HEK293T (cell line): ENCODE results near the gene PIP5K1B.

Experiments
- CTCF ChIA-PET: fragments of 350-600 bp; formaldehyde crosslinking; extraction: SDS; loops from one replicate; lab custom pipeline; 2021; ENCODE audit warnings: antibody characterized with exemption, inconsistent platforms; lab: Yijun Ruan, JAX
- POLR2A ChIA-PET: fragments of 350-600 bp; formaldehyde crosslinking; extraction: SDS; loops from one replicate; lab custom pipeline; 2020; ENCODE audit warnings: antibody characterized with exemption, inconsistent platforms; lab: Yijun Ruan, JAX
- DNase-seq: peaks from one replicate; pipeline ENCODE4 v3.0.0; 2012; ENCODE audit warnings: mixed read lengths; ENCODE audit errors: extremely low spot score
- ARNT ChIP-seq: fragments of 450-650 bp; IDR thresholded peaks from 2 replicates; pipeline ENCODE4 v1.6.1; 2017; ENCODE audit warnings: mild to moderate bottlenecking
- BHLHE40 ChIP-seq: fragments of 450-650 bp; IDR thresholded peaks from 2 replicates; pipeline ENCODE4 v1.6.1; 2016; ENCODE audit warnings: mild to moderate bottlenecking, moderate library complexity, borderline replicate concordance
- CTBP1 ChIP-seq: fragments of 450-650 bp; IDR thresholded peaks from 2 replicates; pipeline ENCODE4 v1.6.1; 2016; ENCODE audit warnings: borderline replicate concordance
- ELF4 ChIP-seq: fragments of 450-650 bp; IDR thresholded peaks from 2 replicates; pipeline ENCODE4 v1.6.1; 2017; ENCODE audit warnings: antibody characterized with exemption
- FOXA1 ChIP-seq: fragments of 450-650 bp; IDR thresholded peaks from 2 replicates; pipeline ENCODE4 v1.6.1; 2016; ENCODE audit warnings: mild to moderate bottlenecking
- FOXK2 ChIP-seq: fragments of 450-650 bp; IDR thresholded peaks from 2 replicates; pipeline ENCODE4 v1.6.1; 2016; ENCODE audit warnings: mild to moderate bottlenecking
- FOXM1 ChIP-seq: fragments of 450-650 bp; IDR thresholded peaks from 2 replicates; pipeline ENCODE4 v1.6.1; 2017; ENCODE audit warnings: mild to moderate bottlenecking, borderline replicate concordance
- HDGF ChIP-seq: fragments of 450-650 bp; IDR thresholded peaks from 2 replicates; pipeline ENCODE4 v1.6.1; 2017; ENCODE audit warnings: antibody characterized with exemption, borderline replicate concordance
- L3MBTL2 ChIP-seq: fragments of 450-650 bp; conservative IDR thresholded peaks from 2 replicates; pipeline ENCODE4 v1.6.1; 2016; ENCODE audit warnings: mild to moderate bottlenecking
- LEF1 ChIP-seq: fragments of 450-650 bp; IDR thresholded peaks from 2 replicates; pipeline ENCODE4 v1.6.1; 2017; ENCODE audit warnings: mild to moderate bottlenecking, borderline replicate concordance
- NFRKB ChIP-seq: fragments of 450-650 bp; IDR thresholded peaks from 2 replicates; pipeline ENCODE4 v1.6.1; 2016; ENCODE audit warnings: mild to moderate bottlenecking, moderate library complexity
- PKNOX1 ChIP-seq: fragments of 450-650 bp; IDR thresholded peaks from 2 replicates; pipeline ENCODE4 v1.6.1; 2016
- SP1 ChIP-seq: fragments of 450-650 bp; IDR thresholded peaks from 2 replicates; pipeline ENCODE4 v1.6.1; 2017
- SUZ12 ChIP-seq: fragments of 450-650 bp; IDR thresholded peaks from 2 replicates; pipeline ENCODE4 v1.6.1; 2016; ENCODE audit warnings: mild to moderate bottlenecking
- TARDBP ChIP-seq: fragments of 450-650 bp; IDR thresholded peaks from 2 replicates; pipeline ENCODE4 v1.6.1; 2016
- ZNF384 ChIP-seq: fragments of 450-650 bp; IDR thresholded peaks from 2 replicates; pipeline ENCODE4 v1.6.1; 2016

Gene PIP5K1B

DNA sequence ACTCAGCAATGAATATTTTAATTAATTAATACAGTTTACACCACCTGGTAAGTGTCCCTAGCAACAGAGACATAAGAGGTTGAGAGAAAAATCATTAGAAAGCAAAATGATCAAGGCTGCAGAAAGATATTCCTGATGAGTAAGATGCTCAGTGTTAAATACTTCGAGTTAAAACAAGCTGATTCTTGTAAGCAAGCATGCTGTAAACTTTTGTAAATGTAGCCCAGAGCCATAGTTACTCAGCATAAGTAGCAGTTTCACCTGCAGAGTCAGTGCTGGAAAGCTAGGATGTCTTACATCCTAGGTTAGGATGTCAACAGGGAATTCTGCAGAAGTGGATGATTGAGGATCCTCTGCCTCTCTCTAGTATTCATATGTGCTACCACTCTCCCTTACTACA, 304.7 kb downstream of the PIP5K1B start:
- CTCF ChIA-PET, result no interaction called here
- DNase-seq, result no peak
- POLR2A ChIA-PET, result interaction anchor here (0.7 kb wide), 1 partner anchor 230 kb away, joined by 3 read pairs; a partner anchor contains a TSS
- TF ChIP-seq TARDBP (no peak), PKNOX1 (no peak), L3MBTL2 (no peak), ARNT (no peak), LEF1 (no peak), FOXK2 (no peak), CTBP1 (no peak), SUZ12 (no peak), FOXA1 (no peak), NFRKB (no peak), ZNF384 (no peak)

GRCh38 chr9:69012696-69013381, 307.8 kb downstream of the PIP5K1B start:
- TF ChIP-seq NFRKB, result no peak
- TF ChIP-seq LEF1, result no peak
- TF ChIP-seq SUZ12, result no peak
- TF ChIP-seq PKNOX1, result no peak
- TF ChIP-seq CTBP1, result no peak
- no peak for TF ChIP-seq BHLHE40
- no peak for TF ChIP-seq L3MBTL2
- TF ChIP-seq FOXK2, result no peak
- TF ChIP-seq FOXM1, result no peak
- no peak for TF ChIP-seq TARDBP
- TF ChIP-seq SP1, result no peak
- no peak for TF ChIP-seq ZNF384
- no peak for TF ChIP-seq HDGF
- no peak for TF ChIP-seq FOXA1
- no peak for TF ChIP-seq ARNT
- TF ChIP-seq ELF4, result no peak
- CTCF ChIA-PET, result interaction anchor here (1.3 kb wide), 1 partner anchor 23 kb away, joined by 3 read pairs; the partner anchor contains the start of gene FXN
- no peak for DNase-seq
- POLR2A ChIA-PET, result no interaction called here

GRCh38 chr9:69013382-69013727, 308.3 kb downstream of the PIP5K1B start:
- CTCF ChIA-PET, result no interaction called here
- POLR2A ChIA-PET, result no interaction called here
- no peak for TF ChIP-seq SUZ12
- TF ChIP-seq L3MBTL2, result no peak
- TF ChIP-seq SP1, result no peak
- no peak for TF ChIP-seq PKNOX1
- TF ChIP-seq NFRKB, result no peak
- no peak for TF ChIP-seq CTBP1
- no peak for TF ChIP-seq TARDBP
- TF ChIP-seq ZNF384, result no peak
- no peak for TF ChIP-seq BHLHE40
- TF ChIP-seq HDGF, result no peak
- TF ChIP-seq ELF4, result no peak
- TF ChIP-seq FOXK2, result no peak
- no peak for DNase-seq

GRCh38 chr9:69014013-69014412, 309.0 kb downstream of the PIP5K1B start, which contains the start of gene PRKACG:
PRKACG (minus strand) TSS chr9:69014113; CDS start chr9:69014092, 21 bp downstream.
- POLR2A ChIA-PET, result no interaction called here
- CTCF ChIA-PET, result no interaction called here

GRCh38 chr9:69016191-69017096, 311.4 kb downstream of the PIP5K1B start:
- ChIA-PET CTCF (no interaction called here), POLR2A (no interaction called here)
- TF ChIP-seq FOXK2 (no peak), CTBP1 (no peak), HDGF (no peak), BHLHE40 (no peak), LEF1 (no peak), ARNT (no peak)
- no peak for DNase-seq

More at GRCh38 chr9:69014013-69014412, 309.0 kb downstream of the PIP5K1B start, which contains the start of gene PRKACG:
- no peak for TF ChIP-seq CTBP1
- DNase-seq, result no peak

GRCh38 chr9:69018737-69019136, 313.7 kb downstream of the PIP5K1B start:
- DNase-seq, result no peak
- CTCF ChIA-PET, result no interaction called here
- POLR2A ChIA-PET, result no interaction called here
- no peak for TF ChIP-seq BHLHE40
- no peak for TF ChIP-seq ELF4
- no peak for TF ChIP-seq HDGF
- no peak for TF ChIP-seq ZNF384
- TF ChIP-seq SUZ12, result no peak
- no peak for TF ChIP-seq NFRKB
- no peak for TF ChIP-seq SP1
- no peak for TF ChIP-seq CTBP1
- TF ChIP-seq ARNT, result no peak
- TF ChIP-seq LEF1, result no peak
- TF ChIP-seq L3MBTL2, result no peak
